Right atrium auricular region (tissue), 2 donors: Measurements from ENCODE around the gene HIRA. TPM values are rescaled to one million over a fixed set of nuclear protein-coding genes. Genes with fewer than 3 reads are reported as not detected.
"Not testable (repeated sequence)": the region's sequence is repeated elsewhere in the genome, so short reads cannot be mapped to it uniquely, and the experiment has no call there.

Experiments used
- DNase-seq: peaks from one replicate; pipeline ENCODE4 v3.0.0-alpha.2; 2019; ENCODE audit warnings: low spot score
- H3K27ac ChIP-seq, 2 donors: fragments of 200-600 bp; sonication (generic); 1 replicate in 1 of 2; 2 replicates in 1 of 2; pipeline ENCODE4 v1.5.1; 2016 to 2019
- H3K27me3 ChIP-seq, 2 donors: fragments of 200-600 bp; sonication (generic); one replicate each; pipeline versions ENCODE4 v1.5.1 to v1.6.0; 2017 to 2019
- H3K36me3 ChIP-seq: fragments of 200-600 bp; sonication (generic); one replicate; pipeline ENCODE4 v1.5.1; 2016
- H3K4me1 ChIP-seq, 2 donors: fragments of 200-600 bp; sonication (generic); one replicate each; pipeline versions ENCODE4 v1.5.1 to v1.6.0; 2017 to 2019
- H3K4me3 ChIP-seq, 2 donors: fragments of 200-600 bp; sonication (generic); 1 replicate in 1 of 2; 2 replicates in 1 of 2; pipeline ENCODE4 v1.5.1; 2017 to 2019; ENCODE audit warnings: mild to moderate bottlenecking in 1 of 2, moderate library complexity in 1 of 2
- H3K9me3 ChIP-seq, 2 donors: fragments of 200-600 bp; sonication (generic); one replicate each; pipeline ENCODE4 v1.5.1; 2019
- total RNA-seq, 2 donors: library from RNA; depleted of rRNA; stranded (reverse); fragments of >200 nt; gene quantifications; one replicate each; pipeline ENCODE4 v1.1.0, GENCODE V29; 2016
- TF ChIP-seq, protein P1 (sequence below), 2 donors: fragments of 200-600 bp; sonication (generic); IDR thresholded peaks; one replicate each; pipeline ENCODE4 v1.5.1; 2019; ENCODE audit warnings: antibody characterized with exemption in 2 of 2

HIRA gene
- total RNA-seq, 2 donors from 2014 or later, result 9.8 to 15.7 TPM

DNA sequence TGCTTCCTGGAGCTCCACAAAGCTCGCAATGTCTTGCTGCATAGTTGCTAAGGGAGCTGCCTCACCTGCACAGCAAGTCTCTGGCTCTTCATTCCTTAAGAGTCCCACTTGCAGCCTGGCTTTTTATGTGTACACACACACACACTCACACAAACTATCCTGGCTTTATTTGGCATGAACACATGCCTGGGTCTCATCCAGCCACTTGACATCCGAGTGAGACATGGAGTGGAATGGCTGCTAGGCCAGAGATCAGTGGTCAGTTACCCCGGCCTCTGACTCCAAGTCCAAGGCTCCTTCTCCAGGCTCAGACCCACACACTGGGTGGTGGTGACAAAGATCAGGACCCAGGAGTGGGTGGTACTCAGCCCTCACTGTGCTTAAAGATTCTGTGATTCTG, 102.1 kb downstream of the HIRA start:
- no peak overlapping the region for H3K27ac ChIP-seq
- no peaks in the 10 kb centered on the region for H3K4me1 ChIP-seq
- peaks cover 40% of the 10 kb centered on the region for H3K36me3 ChIP-seq
- H3K27me3 ChIP-seq, result no peaks in the 10 kb centered on the region
- TF ChIP-seq, protein P1, sequence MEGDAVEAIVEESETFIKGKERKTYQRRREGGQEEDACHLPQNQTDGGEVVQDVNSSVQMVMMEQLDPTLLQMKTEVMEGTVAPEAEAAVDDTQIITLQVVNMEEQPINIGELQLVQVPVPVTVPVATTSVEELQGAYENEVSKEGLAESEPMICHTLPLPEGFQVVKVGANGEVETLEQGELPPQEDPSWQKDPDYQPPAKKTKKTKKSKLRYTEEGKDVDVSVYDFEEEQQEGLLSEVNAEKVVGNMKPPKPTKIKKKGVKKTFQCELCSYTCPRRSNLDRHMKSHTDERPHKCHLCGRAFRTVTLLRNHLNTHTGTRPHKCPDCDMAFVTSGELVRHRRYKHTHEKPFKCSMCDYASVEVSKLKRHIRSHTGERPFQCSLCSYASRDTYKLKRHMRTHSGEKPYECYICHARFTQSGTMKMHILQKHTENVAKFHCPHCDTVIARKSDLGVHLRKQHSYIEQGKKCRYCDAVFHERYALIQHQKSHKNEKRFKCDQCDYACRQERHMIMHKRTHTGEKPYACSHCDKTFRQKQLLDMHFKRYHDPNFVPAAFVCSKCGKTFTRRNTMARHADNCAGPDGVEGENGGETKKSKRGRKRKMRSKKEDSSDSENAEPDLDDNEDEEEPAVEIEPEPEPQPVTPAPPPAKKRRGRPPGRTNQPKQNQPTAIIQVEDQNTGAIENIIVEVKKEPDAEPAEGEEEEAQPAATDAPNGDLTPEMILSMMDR (IDR thresholded peaks at IDR 0.05), result no peak
- H3K9me3 ChIP-seq, result peaks cover 7 to 22% of the 10 kb centered on the region in 2 donors
- H3K4me3 ChIP-seq, result no peak overlapping the region
- no peak for DNase-seq

DNA sequence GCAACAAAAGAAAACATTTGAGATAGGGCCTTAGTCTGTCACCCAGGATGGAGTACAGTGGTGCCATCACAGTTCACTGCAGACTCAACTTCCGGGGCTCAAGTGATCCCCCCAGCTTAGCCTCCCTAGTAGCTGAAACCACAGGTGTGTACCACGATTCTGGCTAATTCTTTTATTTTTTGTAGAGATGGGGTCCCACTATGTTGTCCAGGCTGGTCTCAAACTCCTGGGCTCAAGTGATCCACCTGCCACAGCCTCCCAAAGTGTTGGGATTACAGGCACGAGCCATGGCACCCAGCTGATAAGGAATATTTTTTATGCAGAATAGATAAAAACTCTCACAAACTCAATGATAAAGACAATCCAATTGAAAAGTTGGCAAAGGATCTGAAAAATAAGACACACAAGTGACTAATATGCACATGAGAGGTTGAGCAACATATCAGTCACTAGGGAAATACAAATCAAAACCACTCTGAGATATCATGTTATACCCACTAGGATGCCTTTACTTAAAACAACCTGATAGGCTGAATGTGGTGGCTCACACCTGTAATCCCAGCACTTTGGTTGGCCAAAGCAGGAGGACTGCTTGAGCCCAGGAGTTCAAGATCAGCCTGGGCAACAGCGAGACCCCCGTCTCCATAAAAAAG, 106.1 kb downstream of the HIRA start:
- H3K36me3 ChIP-seq, result peaks cover 14% of the 10 kb centered on the region
- H3K27me3 ChIP-seq, result no peaks in the 10 kb centered on the region
- no peak for DNase-seq
- H3K4me1 ChIP-seq, result no peaks in the 10 kb centered on the region
- TF ChIP-seq, protein P1 (IDR thresholded peaks at IDR 0.05), result no peak
- no peaks in the 10 kb centered on the region for H3K9me3 ChIP-seq
- H3K27ac ChIP-seq, result no peak overlapping the region
- H3K4me3 ChIP-seq, result no peak overlapping the region

DNA sequence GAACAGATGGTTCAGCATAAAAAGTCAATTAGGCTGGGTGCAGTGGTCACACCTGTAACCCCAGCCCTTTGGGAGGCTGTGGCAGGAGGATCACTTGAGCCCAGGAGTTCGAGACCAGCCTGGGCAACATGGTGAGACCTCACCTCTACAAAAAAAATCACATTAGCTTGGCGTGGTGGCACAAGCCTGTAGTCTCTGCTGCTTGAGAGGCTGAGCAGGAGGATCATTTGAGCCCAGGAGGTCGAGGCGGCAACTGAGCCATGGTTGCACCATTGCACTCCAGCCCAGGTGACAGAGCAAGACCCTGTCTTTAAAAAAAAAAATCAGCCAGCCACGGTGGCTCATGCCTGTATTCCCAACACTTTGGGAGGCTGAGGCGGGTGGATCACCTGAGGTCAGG, 108.1 kb downstream of the HIRA start:
- H3K4me3 ChIP-seq, H3K27ac ChIP-seq, H3K9me3 ChIP-seq, H3K4me1 ChIP-seq, DNase-seq, H3K27me3 ChIP-seq, H3K36me3 ChIP-seq: not testable (repeated sequence)

DNA sequence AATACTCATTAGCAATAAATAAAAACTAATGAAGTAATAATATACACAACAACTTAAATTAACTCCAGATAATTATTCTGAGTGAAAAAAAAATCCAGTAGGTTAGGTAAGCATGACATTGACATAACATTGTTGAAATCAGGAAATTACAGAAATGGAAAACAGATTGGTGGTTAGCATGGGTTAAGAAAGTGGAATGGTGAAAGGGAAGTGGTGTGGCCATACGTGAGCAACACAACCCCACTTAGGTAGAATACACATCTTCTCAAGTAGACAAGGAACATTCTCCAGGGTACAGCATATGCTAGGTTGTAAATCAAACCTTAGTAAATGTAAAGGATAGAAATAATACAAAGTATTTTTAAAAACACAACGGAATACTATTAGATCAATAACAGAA, 109.8 kb downstream of the HIRA start:
- Histone ChIP-seq H3K27me3 (no peaks in the 10 kb centered on the region), H3K27ac (no peak overlapping the region), H3K4me3 (no peak overlapping the region), H3K36me3 (no peaks in the 10 kb centered on the region), H3K4me1 (no peaks in the 10 kb centered on the region), H3K9me3 (peaks cover 0 to 15% of the 10 kb centered on the region in 2 donors)
- TF ChIP-seq, protein P1 (IDR thresholded peaks at IDR 0.05), result no peak
- DNase-seq, result no peak

DNA sequence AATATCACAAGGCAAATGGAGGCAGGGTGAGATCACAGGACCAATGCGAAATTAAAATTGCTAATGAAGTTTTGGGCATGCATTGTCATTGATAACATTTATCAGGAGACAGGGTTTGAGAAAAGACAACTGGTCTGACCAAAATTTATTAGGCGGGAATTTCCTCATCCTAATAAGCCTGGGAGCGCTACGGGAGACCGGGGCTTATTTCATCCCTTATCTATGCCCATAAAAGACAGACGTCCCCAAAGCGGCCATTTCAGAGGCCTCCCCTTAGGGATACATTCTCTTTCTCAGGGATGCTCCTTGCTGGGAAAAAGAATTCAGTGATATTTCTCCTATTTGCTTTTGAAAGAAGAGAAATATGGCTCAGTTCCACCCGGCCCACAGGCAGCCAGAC, 111.4 kb downstream of the HIRA start:
- not testable (repeated sequence) for H3K36me3 ChIP-seq, H3K4me1 ChIP-seq, DNase-seq, H3K4me3 ChIP-seq, H3K27ac ChIP-seq, H3K27me3 ChIP-seq
- peaks cover 0 to 29% of the 10 kb centered on the region in 2 donors for H3K9me3 ChIP-seq

DNA sequence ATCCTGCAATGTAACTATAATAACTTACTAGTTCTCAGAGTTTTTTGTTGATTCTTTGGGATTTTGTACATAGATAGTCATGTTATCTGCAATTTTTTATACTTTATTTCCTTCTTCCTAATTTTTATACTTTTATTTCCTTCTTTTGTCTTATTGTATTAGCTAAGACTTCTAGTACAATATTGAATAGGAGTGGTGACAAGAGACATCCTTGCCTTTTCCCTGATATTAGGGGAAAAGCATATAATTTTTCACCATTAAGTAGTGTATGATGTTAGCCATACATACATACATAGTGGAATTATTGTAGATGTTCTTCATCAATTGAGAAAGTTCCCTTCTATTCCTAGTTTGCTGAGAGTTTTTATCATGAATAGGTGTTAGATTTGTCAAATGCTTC, 112.3 kb downstream of the HIRA start:
- Histone ChIP-seq H3K27ac (no peak overlapping the region), H3K4me1 (no peaks in the 10 kb centered on the region), H3K36me3 (no peaks in the 10 kb centered on the region), H3K9me3 (peaks cover 0 to 31% of the 10 kb centered on the region in 2 donors), H3K27me3 (no peaks in the 10 kb centered on the region), H3K4me3 (no peak overlapping the region)
- TF ChIP-seq, protein P1 (IDR thresholded peaks at IDR 0.05), result no peak
- no peak for DNase-seq

DNA sequence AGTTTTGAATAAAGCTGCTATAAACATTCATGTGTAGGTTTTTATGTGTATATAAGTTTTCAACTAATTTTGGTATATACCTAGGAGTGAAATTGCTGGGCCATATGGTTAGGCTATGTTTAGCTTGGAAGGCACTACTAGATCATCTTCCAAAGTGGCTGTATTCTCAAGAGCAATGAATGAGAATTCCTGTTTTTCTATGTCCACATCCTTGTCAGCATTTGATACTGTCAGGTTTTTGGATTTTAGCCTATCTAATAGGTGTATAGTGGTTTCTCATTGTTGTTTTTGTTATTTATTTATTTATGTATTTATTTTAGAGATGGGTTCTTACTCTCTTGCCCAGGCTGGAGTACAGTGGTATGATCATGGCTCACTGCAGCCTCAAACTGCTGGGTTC, 113.7 kb downstream of the HIRA start:
- H3K27ac ChIP-seq, result no peak overlapping the region
- TF ChIP-seq, protein P1 (IDR thresholded peaks at IDR 0.05), result no peak
- no peaks in the 10 kb centered on the region for H3K27me3 ChIP-seq
- peaks cover 0 to 31% of the 10 kb centered on the region in 2 donors for H3K9me3 ChIP-seq
- no peak for DNase-seq
- H3K4me1 ChIP-seq, result no peaks in the 10 kb centered on the region
- no peaks in the 10 kb centered on the region for H3K36me3 ChIP-seq
- no peak overlapping the region for H3K4me3 ChIP-seq
